HG03025 (cell line): ENCODE measurements around the gene ZNF253.
A peak's percentile ranks its signal among the peaks of the same experiment; 100 is the strongest.
"Not testable (repeated sequence)": the region's sequence is repeated elsewhere in the genome, so short reads cannot be mapped to it uniquely, and the experiment has no call there.

Experiments
- ATAC-seq: cut with Tn5 transposase; IDR thresholded peaks from one replicate; pipeline ENCODE4 v1.9.1; 2021; ENCODE audit warnings: mild to moderate bottlenecking, moderate library complexity; ENCODE audit not compliant: unreplicated experiment, low FRiP score

Gene ZNF253

DNA sequence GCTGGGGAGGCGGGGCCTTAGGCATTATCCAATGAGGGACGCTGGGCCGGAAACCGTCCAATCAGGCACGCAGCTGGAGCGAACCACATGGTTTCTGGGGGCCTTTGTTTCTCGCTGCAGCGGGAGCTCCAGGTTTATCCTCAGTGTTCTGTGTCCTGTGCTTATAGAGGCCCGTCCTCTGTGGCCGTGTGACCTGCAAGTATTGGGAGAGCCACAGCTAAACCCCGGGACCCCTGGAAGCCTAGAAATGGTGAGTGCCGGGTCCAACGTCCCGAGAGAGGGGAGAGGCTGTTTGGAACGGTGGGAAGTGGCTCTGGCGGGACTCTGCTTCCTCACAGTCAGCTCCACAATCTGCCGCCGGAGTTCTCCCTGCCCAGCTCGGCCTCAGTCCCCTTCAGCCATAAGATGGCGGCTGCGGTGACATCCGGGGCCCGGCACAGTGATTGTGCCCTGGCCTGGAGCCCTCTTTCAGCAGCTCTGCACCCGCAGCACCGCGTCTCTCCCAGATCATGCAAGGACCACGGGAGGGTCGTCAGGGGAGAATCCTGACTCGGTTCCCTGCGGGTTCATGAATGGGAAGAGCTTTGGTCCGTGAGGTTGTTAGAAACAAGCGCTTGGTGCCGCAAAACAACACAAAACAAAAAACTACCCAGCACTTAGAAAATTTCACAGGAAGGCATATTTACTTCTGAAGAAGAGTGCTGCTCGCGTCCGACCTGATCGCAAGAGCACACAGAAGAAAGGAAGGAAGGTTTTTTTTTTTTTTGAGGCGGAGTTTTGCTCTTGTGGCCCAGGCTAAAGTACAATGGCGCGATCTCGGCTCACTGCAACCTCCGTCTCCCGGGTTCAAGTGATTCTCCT, at the start of gene ZNF253:
Gene ZNF253, plus strand, starts transcription at position 133 of the 861 bp plus-strand sequence. Its CDS starts 115 bp downstream, at position 248.
- peak; percentile 96 for ATAC-seq

DNA sequence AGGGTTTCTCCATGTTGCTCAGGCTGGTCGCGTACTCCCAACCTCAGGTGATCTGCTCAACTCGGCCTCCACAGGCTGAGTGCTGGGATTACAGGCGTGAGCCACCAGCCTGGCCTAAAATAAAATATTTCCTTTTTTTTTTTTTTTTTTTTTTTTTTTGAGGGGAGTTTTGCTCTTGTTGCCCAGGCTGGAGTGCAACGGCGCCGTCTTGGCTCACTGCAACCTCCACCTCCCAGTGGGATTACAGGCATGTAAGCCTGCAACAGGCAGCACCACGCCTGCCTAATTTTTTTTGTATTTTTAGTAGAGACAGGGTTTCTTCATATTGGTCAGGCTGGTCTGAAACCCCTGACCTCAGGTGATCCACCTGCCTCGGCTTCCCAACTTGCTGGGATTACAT, 49.0 kb upstream of the ZNF253 start:
- no peak for ATAC-seq

DNA sequence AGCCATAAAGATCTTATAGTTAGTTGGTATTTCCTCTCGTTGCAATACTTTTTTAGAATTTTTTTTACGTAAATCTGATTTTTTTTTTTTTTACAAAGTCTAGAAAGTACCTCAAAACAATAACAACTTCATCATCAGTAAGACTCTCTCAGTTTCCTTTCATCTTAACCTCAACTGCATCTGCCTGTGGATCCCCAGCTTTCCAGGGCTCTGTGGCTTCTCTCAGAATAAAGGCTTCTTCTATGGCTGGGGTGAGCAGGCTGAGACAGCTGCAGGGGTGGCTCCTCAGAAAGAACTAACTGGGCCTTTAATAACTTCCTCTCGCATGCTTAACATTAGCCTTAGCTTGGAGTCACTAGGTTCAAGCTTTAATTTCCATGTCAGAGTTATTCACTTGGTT, 48.3 kb upstream of the ZNF253 start:
- no peak for ATAC-seq

DNA sequence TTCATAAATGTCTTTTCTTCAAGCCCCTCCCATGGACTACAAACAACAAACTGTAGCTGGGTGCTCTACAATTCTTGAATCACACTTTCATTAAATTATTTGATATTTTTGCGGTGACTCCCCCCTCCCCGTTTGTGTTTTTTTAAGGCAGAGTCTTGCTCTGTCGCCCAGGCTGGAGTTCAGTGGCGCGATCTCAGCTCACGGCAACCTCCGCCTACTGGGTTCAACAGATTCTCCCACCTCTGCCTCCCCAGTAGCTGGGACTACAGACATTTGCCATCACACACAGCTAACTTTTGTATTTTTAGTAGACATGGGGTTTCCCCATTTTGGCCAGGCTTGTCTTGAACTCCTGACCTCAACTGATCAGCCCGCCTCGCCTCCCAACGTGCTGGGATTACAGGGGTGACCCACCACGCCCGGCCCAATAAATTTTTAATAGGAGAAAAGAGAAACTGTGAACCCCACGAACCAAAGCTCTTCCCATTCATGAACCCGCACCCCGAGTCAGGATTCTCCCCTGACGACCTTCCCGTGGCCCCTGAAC, 44.8 kb upstream of the ZNF253 start:
- no peak for ATAC-seq

DNA sequence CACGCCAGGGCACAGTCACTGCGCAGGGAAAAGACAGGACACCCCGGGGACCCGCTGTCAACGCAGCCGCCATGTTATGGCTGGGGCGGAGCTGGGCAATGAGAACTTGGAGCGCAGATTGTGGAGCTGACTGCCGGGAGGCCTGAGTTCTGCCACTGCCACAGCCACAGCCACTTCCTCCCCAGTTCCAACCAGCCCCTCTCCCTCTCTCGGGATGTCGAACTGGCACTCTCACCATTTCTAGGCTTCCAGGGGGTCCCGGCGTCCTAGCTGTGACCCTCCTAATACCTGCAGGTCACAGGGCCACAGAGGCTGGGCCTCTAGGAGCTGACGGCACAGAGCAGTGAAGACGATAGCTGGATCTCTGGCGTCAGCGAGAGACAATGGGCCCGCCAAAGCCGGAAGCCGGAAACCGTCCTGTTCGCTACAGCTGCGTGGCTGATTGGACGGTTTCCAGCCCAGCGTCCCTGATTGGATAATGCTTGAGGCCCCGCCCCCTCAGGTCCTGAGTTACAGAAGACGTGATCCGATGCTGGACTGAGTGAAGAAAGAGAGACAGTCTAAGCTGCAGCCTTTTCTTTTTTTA, 44.2 kb upstream of the ZNF253 start, which contains the start of gene ZNF506:
Gene ZNF506, minus strand, starts transcription at position 385 of the 586 bp plus-strand sequence. Its CDS starts 147 bp downstream, at position 238.
- peak; percentile 79 for ATAC-seq

DNA sequence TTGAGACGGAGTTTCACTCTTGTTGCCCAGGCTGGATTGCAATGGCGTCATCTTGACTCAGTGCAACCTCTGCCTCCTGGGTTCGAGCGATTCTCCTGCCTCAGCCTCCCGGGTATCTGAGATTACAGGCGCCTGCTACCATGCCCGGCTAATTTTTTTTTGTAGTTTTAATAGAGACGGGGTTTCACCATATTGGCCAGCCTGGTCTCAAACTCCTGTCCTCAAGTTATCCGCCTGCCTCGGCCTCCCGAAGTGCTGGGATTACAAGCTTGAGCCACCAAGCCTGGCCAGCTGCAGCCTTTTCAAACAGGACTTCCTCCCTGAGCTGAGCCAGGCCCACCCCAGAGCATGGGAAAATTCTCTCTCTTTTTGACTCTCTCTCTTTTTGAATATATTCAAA, 43.7 kb upstream of the ZNF253 start:
- ATAC-seq = peak; percentile 6

DNA sequence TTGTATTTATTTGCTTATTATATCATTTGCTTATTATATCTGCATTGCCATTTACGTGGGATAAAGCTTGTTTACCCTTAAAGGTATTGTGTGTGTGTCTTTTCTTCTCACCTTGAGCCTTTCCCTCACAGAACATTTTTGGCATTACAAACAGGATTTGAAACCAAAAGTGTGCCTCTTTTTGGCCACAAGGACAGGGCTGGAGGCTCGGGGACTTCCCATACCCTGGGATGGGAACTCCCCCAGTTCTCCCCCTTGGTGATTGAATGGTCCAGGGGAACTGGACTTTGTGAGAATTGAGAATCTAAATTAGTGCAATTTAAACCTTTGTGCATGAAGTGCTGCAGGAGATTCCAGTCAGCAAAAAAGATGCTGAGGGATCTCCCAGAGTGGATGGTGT, 41.8 kb upstream of the ZNF253 start:
- no peak for ATAC-seq

DNA sequence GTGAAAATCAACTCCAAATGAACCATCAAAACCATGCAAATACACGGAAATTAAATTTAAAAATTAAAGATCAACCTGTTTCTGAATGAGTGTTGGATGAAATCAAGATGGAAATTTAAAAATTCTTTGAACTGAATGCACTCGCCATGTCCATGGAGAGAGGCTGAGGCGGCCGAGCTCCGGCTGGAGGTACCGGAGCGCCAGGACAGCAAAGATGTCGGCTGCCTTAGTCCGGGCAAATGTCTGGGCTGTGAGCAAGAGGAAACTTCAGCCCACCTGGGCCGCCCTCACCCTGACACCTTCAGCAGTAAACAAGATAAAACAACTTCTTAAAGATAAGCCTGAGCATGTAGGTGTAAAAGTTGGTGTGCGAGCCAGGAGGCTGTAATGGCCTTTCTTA, 38.8 kb upstream of the ZNF253 start:
- ATAC-seq = no peak

DNA sequence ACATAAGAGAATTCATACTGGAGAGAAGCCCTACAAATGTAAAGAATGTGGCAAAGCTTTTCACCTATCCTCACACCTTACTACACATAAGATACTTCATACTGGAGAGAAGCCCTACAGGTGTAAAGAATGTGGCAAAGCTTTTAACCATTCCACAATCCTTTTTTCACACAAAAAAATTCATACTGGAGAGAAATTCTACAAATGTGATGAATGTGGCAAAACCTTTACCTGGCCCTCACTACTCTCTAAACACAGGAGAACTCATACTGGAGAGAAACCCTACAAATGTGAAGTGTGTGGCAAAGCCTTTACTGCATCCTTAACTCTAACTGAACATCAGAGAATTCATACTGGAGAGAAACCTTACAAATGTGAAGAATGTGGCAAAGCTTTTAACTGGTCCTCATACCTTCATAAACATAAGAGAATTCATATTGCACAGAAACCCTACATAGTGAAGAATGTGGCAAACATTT, 30.1 kb upstream of the ZNF253 start:
- no peak for ATAC-seq

DNA sequence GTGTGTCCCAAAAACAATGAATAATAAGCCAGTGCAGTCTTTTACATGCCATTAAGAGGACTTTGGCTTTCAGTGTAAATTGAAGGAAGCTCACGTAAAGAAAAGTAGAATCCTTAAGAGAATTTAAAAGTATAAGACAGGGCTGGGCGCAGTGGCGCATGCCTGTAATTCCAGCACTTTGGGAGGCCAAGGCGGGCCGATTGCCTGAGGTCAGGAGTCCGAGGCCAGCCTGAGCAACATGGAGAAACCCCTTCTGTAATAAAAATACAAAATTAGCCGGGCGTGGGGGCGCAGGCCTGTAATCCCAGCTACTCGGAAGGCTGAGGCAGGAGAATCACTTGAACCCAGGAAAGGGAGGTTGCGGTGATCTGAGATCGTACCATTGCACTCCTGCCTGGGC, 17.9 kb upstream of the ZNF253 start:
- no peak for ATAC-seq

DNA sequence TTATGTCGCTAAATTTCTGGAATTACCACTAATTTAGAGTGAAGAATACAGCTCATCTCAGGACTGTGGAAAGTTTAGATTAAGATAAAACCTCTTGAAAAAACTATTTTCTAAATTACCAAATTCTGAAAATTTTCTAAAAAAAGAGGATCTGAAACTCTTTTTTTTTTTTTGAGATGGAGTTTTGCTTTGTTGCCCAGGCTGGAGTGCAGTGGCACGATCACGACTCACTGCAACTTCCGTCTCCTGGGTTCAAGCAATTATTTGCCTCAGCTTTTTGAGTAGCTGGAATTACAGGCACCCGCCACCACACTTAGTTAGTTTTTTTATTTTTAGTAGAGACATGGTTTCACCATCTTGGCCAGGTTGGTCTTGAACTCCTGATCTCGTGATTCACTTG, 16.6 kb upstream of the ZNF253 start:
- no peak for ATAC-seq

DNA sequence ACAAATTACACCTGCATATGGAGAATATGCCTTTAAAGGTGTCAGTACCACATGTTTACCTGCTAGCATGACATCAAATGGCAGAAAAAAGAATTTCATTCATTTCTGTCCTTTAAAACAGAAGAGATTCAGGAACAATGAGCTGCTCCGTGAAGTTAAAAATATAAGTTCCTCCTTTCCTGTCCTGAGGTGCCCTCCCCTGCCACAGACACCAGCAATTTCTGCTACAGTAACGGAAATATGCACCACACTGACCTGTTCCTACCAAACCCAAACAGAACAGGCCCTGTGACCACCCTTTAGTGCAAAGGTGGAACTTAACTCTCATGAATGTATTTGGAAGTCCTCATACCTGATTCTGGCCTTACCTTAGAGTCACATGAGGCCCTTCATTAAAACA, 13.9 kb upstream of the ZNF253 start:
- not testable (repeated sequence) for ATAC-seq

DNA sequence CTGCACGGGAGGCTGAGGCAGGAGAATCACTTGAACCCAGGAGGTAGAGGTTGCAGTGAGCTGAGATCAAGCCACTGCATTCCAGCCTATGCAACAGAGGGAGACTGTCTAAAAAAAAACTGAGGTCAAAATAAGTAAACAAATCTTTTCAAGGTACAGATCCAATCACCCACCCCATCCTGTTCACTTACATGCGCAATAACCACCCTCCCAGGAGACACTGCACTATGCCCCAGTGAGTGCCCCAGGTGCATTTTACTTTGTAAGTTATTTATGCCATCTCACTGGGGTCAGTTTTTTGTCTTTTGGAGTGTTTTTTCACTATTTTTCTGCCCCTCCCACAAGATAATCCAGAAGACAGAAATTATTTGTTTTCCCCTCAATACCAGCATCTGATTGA, 6.9 kb upstream of the ZNF253 start:
- no peak for ATAC-seq

DNA sequence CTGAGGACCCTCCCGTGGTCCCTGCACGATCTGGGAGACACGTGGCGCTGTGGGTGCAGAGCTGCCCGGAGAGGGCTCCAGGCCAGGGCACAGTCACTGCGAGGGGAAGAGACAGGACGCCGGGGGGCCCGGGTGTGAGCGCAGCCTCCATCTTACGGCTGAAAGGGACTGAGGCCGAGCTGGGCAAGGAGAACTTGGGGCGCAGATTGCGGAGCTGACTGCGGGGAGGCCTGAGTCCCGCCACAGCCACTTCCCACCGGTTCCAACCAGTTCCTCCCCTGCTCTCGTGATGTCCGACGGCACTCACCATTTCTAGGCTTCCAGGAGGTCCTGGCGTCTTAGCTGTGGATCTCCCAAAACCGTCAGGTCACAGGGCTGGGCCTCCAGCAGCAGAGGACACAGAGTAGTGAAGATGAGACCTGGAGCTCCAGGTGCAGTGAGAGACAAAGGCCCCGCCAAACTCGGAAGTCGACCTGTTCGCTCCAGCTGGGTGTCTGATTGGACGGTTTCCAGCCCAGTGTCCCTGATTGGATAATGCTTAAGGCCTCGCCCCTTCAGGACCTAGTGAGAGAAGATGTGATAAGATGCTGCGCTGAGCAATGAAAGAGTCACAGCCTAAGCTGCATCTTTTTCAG, 4.8 kb upstream of the ZNF253 start:
- ATAC-seq = no peak

DNA sequence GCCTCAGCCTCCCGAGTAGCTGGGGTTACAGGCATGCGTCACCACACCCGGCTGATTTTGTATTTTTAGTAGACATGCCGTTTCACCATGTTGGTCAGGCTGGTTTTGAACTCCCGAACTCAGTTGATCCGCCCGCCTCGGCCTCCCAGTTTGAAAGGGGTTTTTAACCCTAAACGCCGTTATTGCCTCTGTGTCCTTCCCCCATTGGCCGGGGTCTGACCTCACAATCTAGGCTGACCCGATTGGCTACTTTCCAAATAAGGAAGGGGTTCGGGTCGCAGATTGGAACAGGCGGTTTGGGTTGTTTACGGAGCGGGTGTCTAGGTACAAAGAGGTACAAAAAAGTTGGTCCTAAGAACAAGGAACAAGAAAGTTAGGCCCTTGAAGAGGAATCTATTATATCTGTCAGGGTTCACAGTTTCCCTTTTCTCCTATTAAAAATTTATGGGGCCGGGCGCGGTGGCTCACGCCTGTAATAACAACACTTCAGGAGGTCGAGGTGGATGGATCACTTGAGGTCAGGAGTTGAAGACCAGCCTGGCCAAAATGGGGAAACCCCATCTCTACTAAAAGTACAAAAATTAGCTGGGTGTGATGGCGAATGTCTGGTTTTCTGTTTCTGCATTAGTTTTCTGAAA, 1.0 kb downstream of the ZNF253 start:
- ATAC-seq = no peak

DNA sequence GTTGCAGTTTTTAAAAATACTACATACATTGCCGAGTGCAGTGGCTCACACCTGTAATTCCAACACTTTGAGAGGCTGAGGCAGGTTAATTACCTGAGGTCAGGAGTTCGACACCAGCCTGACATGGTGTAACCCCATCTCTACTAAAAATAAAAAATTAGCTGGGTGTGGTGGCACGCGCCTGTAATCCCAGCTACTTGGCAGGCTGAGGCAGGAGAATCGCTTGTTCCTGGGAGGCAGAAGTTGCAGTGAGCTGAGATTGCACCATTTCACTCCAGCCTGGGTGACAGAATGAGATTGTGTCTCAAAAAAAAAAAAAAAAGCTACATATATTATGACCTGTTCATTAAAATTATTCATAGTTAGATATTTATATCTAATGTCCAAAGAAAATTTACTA, 4.4 kb downstream of the ZNF253 start:
- ATAC-seq = not testable (repeated sequence)

DNA sequence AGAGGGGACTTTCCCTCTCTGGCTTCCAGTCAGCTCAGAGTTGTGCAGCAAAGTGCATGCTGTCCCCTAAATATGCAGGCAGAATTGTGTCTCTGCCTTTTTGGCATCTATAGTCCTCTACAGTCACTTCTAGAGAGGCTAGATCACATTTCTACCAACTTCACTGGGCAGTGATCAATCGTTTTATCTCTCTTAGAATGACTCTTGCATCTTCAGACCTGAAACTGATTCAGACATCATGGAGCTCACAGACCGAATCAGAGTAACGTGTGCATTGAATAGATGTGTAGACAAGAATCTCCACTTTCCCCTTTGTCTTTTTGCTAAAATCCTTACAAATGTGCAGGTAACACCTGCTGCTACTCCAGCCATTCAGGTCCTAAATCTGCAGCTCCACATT, 6.2 kb downstream of the ZNF253 start:
- no peak for ATAC-seq

DNA sequence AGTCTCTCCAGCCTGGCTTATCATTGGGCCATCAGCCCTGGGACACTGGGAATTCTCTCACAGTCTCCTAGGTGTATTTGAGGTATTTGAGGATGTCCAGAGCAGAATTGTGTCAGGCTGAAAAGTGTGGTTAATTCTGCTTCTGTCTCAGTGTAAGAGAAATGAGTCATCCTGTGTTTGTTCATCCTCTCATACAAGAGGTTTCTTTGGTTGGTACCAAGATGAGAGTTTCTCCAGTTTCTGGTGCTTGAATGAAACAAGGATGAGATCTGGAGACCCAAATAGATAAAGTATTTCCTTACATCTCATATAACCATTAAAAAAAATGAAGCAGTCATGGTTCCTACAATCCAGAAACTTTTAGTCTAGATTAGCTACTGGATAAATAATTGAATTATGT, 7.7 kb downstream of the ZNF253 start:
- no peak for ATAC-seq

DNA sequence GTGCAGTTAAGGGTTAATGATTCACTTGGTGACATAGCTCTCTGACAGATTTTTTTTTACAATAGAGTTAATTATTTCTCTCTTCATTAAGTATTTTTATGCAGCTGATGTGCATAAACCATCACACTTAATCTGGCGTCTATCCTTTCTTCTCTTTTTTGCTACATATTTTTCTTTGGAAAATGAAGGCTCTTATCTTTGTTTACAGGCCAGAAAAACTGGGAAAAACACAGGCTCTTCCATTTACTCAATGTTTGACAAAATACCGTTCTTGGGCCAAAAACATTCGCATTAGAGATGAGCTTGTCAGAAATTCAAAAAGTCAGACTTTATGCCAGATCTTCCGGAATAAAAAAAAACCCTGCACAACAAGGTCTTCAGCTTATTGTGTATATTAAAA, 12.0 kb downstream of the ZNF253 start:
- ATAC-seq = no peak

DNA sequence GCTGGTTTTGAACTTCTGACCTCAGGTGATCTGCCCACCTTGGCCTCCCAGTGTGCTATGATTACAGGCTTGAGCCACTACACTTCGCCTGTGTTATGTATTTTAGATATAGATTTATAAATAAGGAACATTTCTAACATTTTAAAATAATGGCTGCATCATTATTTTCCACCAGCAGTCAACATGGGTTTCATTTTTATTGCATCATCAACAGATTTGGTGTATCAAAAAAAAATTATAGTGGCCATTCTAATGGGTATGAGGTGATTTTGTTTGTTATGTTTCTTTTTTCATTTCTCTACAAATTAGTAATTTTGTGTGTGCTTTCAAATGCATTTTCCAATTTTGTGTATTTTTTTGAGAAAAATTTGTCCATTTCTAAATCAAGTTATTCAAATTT, 18.9 kb downstream of the ZNF253 start:
- no peak for ATAC-seq
